Putamen (tissue), 1 donor: ENCODE measurements around the gene TRIM17.

Experiments
- DNase-seq: peaks from one replicate; pipeline ENCODE4 v3.0.0-alpha.2; 2016; ENCODE audit warnings: low spot score

TRIM17 gene

GRCh38 chr1:228400692-228401454 is 15.8 kb downstream of the TRIM17 start:
- no peak for DNase-seq

- no peak for DNase-seq
These were observed 16.4 kb downstream of the TRIM17 start for GRCh38 chr1:228400237-228400651.

- no peak for DNase-seq
These were observed 17.0 kb downstream of the TRIM17 start for GRCh38 chr1:228399531-228400236.

GRCh38 chr1:228398741-228399461 is 17.8 kb downstream of the TRIM17 start:
- no peak for DNase-seq

DNA sequence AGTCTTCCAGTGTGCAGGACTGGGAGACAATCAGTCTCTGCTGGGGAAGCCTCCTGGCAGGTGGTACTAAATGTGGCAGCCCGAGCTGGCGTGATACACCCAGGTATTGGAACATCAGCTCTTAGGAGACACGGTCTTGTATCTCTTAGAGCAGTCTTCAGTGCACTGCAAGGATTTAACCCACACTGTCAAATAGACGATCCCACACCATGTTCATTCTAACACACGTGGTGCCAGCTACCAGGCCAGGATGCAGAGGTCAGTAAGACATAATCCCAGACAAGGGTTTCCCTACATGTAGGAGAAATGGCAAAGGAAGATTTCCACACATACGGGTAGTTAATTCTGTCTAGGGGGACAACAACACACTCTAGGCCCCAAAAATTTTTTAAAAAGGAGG is 18.7 kb downstream of the TRIM17 start:
- no peak for DNase-seq

- DNase-seq, result no peak
These were observed 19.6 kb downstream of the TRIM17 start for GRCh38 chr1:228396770-228397662.

GRCh38 chr1:228394571-228395394 is 21.9 kb downstream of the TRIM17 start:
- no peak for DNase-seq

DNA sequence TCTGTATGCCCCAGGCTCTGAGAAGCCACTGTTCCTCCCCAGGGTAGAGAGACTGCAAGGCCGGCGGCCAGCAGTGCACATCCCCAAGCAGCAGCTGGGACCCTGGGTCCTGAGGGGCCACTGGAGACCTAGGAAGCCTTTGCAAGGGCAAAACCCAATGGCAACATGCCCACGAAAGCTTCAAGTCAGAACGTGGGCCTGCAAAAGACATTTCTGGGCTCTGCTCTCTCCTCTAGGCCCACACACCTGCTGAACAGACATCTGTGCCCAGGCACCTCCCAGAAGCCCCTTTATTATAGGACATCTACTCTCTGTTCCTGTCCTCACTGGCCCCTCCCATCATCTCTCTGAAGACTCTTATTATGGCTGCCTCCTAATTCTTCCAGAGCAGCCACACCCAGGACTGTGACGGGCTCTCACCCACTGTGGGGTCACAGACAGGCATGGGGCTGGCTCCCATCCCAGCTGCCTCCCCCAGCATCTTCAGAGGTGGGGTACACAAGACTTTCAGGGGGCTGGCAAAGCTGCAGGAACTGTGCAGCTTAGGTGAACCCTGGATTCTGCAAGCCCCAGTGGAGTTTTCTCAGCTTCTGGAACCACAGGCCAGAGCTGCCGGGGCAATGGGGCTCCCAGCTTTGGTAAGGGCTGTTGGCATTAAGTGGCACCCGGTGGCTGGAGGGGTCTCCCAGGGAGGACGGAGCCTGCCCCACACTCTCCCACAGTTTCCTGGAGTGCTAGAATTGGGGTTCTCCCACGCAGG is 22.7 kb downstream of the TRIM17 start:
- DNase-seq, result no peak

DNA sequence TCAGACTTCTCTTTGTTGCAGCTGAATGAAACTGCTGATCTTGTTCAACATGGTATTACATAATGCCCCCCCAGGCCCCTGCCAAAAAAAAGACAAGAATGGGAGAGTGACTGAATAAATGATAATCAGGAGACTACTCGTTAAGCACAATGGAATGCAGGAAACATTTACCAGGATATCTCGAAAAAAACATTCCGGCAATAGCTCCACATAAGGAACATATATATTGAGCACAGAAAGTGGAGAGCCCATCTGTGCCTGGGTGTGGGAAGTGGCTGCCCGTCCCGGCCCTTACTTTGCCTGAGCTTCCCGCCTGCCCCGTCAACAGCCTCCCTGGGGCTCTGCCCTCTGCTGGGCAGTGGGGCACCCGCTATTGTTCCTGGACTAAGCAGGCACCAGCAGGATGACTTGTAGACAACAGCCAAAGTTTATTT is 23.4 kb downstream of the TRIM17 start:
- no peak for DNase-seq

GRCh38 chr1:228392111-228392936 is 24.3 kb downstream of the TRIM17 start:
- no peak for DNase-seq

DNA sequence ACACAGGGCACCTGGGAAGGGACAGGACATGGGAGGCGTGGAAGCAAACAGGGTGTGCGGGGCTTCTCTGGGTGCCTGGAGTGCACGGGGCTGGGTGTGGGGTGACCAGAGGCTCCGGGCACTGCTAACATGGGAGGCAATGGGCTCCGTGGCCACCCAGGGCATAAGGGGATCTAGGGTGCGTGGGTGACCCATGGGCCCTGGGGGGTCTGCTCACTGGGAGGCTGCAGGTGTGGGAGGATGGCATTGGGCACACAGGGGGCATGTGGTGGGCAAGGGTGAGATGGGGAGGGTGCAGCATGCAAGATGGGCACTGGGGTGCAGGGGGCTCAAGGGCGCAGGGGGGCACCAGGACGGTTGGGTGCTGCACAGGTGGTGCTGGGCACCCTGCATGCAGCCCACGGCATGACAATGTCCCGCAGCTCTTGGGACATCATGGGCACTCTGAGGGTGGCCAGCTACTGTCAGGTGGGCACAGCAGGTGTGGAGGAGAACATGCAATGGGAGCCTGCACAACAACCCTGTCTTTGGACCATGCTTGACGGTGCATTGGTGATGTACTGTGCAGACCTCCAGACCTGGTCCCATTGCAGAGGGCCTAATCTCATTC is 25.1 kb downstream of the TRIM17 start:
- no peak for DNase-seq

- no peak for DNase-seq
These were observed 26.0 kb downstream of the TRIM17 start for GRCh38 chr1:228390649-228391048.

DNA sequence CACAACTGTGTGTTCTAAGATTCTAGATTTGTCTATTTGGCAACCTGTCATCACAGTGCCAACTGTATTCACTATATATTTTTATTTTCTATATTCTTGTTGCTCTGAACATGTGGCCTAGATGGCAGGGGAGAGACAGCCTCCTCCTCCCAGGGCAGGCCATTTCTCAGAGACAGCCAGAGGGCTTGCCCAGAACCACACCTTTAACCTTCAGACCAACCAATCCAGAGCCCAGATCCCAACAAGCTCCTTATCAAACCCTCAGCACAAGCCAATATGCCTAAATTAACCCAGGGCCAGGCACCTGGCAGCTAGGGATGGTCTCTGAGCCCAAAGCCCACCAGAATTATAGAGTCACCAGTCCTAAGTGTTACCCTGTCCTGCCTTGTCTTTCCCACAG is 29.3 kb downstream of the TRIM17 start:
- no peak for DNase-seq

- DNase-seq, result no peak
These were observed 31.4 kb downstream of the TRIM17 start for GRCh38 chr1:228385232-228385631.

DNA sequence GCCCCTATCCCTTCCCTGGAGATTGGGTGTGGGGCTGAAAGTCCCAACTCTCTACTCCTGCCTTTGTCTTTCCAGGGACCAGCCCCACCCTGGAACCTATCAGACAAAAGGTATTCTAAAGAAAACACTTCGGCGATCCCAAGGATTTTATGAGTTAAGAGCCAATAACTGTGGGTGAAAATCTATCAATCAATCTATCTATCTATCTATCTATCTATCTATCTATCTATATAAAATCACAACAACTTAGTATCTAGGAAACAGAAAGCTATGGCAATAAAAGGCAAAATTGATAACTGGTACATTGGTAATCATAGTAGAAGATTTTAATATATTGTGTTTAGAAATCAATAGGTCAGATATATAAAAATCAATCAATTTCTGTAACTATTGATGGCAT is 32.9 kb downstream of the TRIM17 start:
- DNase-seq, result no peak

GRCh38 chr1:228381356-228381755 is 35.3 kb downstream of the TRIM17 start:
- no peak for DNase-seq

- no peak for DNase-seq
These were observed 37.0 kb downstream of the TRIM17 start for GRCh38 chr1:228379666-228380065.

DNA sequence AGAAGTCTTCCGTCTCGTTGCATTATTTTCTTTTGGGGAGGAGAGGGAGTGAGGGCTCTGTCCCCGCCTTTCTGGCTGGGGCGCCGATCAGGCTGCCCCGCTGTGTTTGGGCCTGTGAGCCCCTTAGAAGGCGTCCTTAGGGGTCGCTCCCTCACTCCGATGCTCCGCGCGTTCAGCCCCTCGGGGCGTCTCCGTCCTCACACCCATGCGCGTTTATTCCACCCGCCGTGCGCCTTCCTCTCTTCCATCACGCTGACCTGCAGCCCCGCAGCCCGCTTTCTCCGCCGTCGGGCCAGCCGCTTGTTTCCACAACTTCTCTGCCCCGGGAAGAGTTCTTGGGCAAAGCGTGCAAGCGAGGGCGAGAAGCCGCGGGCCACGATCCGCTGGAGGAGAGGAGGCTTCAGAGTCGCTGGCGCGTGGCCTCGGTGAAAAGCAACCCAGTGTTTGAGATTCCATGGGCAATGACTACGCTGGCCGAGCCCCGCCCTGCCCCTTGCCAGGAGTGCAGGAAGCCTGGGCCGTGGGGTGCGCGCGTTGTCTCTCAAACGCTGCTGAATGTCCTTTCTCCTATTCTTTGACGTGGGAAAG is 37.7 kb downstream of the TRIM17 start:
- DNase-seq, result no peak
